ENCODE data around the gene TMEM213. TPM values are rescaled to one million over a fixed set of nuclear protein-coding genes. Genes with fewer than 3 reads are reported as not detected.

TMEM213 gene
- total and polyA plus RNA-seq, 10 of the 15 experiments (the other 5 are each of a cell fraction or from before 2014, with no cell fraction given) = not detected

- ChIA-PET SMC1A (ENCODE audit: uncharacterized antibody, unreplicated experiment) (interaction anchor here (1.3 kb wide), 1 partner anchor 10 kb away, joined by 6 read pairs; no protein-coding TSS in a partner anchor), RAD21 (ENCODE audit: unreplicated experiment) (no interaction called here), POLR2A (no interaction called here), CTCF (interaction anchor here (2.0 kb wide), 1 partner anchor 10 kb away, joined by 16 read pairs; no protein-coding TSS in a partner anchor)
- Histone ChIP-seq H3K9me3 (replicated peaks; ENCODE audit: control insufficient read depth, insufficient read depth, low read length) (no peaks in the 10 kb centered on the region), H3K4me1 (ENCODE audit: control insufficient read depth, insufficient read depth, low read length) (no peaks in the 10 kb centered on the region), H4K20me1 (ENCODE audit: control insufficient read depth, insufficient read depth) (no peaks in the 10 kb centered on the region), H3K36me3 (ENCODE audit: control insufficient read depth in 2 of 2, insufficient read depth in 2 of 2, low read length in 1 of 2) (no peaks in the 10 kb centered on the region), H3K79me2 (ENCODE audit: control insufficient read depth, insufficient read depth, low read length) (no peaks in the 10 kb centered on the region), H3K27ac (ENCODE audit: control insufficient read depth, insufficient read depth) (no peak overlapping the region), H3K9ac (ENCODE audit: control insufficient read depth, insufficient read depth, low read length) (no peak overlapping the region), H3K27me3 (replicated peaks in 1 of 2; ENCODE audit: control insufficient read depth in 2 of 2, insufficient read depth in 2 of 2, low read length in 1 of 2) (no peaks in the 10 kb centered on the region), H3K4me3 (no peak overlapping the region), H3K4me2 (ENCODE audit: control insufficient read depth, insufficient read depth) (no peak overlapping the region), H2AFZ (ENCODE audit: control insufficient read depth, low read depth, low read length) (no peak overlapping the region)
- ATAC-seq (no peak), DNase-seq (ENCODE audit: low read depth, low spot score) (no peak), FAIRE-seq (no peak)
- TF ChIP-seq RAD51 (IDR thresholded peaks at IDR 0.05) = no peak
- no peak for TF ChIP-seq SRF (IDR thresholded peaks at IDR 0.05; ENCODE audit: low read depth in 2 of 2, low read length in 2 of 2)
- no peak for TF ChIP-seq TBL1XR1 (IDR thresholded peaks at IDR 0.05; ENCODE audit: low read depth, low read length)
- no peak for TF ChIP-seq ZNF622 (IDR thresholded peaks at IDR 0.05)
- TF ChIP-seq RUNX3 (IDR thresholded peaks at IDR 0.05; ENCODE audit: low read length) = no peak
- no peak for TF ChIP-seq POLR2AphosphoS2 (IDR thresholded peaks at IDR 0.05; ENCODE audit: low read depth, low read length)
- TF ChIP-seq EED (IDR thresholded peaks at IDR 0.05; ENCODE audit: low read depth) = no peak
- no peak for TF ChIP-seq SMAD1 (IDR thresholded peaks at IDR 0.05; ENCODE audit: low read depth, partially characterized antibody)
- intact Hi-C loops (cut with micrococcal nuclease; ENCODE audit: unreplicated experiment) = no loop called here
- 74% methylated on average over 4 of the region's 4 CpGs for WGBS (ENCODE audit: insufficient coverage, insufficient replicate concordance, low lambda C conversion rate, missing lambda C conversion rate)
- BruUV-seq (replicated peaks) = no TSS peak
- in situ Hi-C loops (cut with MboI) = no loop called here
Measured at GRCh38 chr7:138876326-138876725, 78.5 kb downstream of the TMEM213 start.

DNA sequence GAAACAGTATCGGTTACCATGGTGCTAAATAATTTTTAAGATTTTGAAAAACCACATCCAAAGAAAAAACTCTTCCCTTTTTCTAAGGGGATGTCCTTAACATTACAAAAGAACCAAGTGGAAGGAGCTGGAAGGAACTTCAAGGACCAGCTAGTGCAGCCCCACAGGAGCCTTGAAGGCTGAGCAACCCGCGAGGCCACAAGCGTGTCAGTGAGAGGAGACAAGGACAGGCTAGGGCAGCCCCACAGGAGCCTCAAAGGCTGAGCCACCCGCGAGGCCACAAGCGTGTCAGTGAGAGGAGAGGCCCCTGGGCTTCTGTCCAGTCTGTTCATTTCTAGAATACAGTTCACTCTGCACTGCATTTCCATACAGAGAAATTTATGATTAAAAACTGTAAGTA is 80.3 kb downstream of the TMEM213 start:
- WGBS (ENCODE audit: insufficient coverage, insufficient replicate concordance, low lambda C conversion rate, missing lambda C conversion rate) = 74% methylated on average over 7 of the region's 7 CpGs
- Histone ChIP-seq H3K79me2 (ENCODE audit: control insufficient read depth, insufficient read depth, low read length) (no peaks in the 10 kb centered on the region), H3K9ac (ENCODE audit: control insufficient read depth, insufficient read depth, low read length) (no peak overlapping the region), H3K9me3 (replicated peaks; ENCODE audit: control insufficient read depth, insufficient read depth, low read length) (no peaks in the 10 kb centered on the region), H3K27ac (ENCODE audit: control insufficient read depth, insufficient read depth) (no peak overlapping the region), H2AFZ (ENCODE audit: control insufficient read depth, low read depth, low read length) (no peak overlapping the region), H4K20me1 (ENCODE audit: control insufficient read depth, insufficient read depth) (no peaks in the 10 kb centered on the region), H3K27me3 (replicated peaks in 1 of 2; ENCODE audit: control insufficient read depth in 2 of 2, insufficient read depth in 2 of 2, low read length in 1 of 2) (no peaks in the 10 kb centered on the region), H3K4me2 (ENCODE audit: control insufficient read depth, insufficient read depth) (no peak overlapping the region), H3K4me1 (ENCODE audit: control insufficient read depth, insufficient read depth, low read length) (no peaks in the 10 kb centered on the region), H3K4me3 (no peak overlapping the region), H3K36me3 (ENCODE audit: control insufficient read depth in 2 of 2, insufficient read depth in 2 of 2, low read length in 1 of 2) (no peaks in the 10 kb centered on the region)
- RAD21 ChIA-PET (ENCODE audit: unreplicated experiment) = interaction anchor here (1.4 kb wide), 1 partner anchor 8 kb away, joined by 5 read pairs; no protein-coding TSS in a partner anchor
- CTCF ChIA-PET = interaction anchor here (2.0 kb wide), 1 partner anchor 8 kb away, joined by 16 read pairs; no protein-coding TSS in a partner anchor
- intact Hi-C loops (cut with micrococcal nuclease; ENCODE audit: unreplicated experiment) = no loop called here
- FAIRE-seq (no peak), DNase-seq (ENCODE audit: low read depth, low spot score) (no peak), ATAC-seq (no peak)
- BruUV-seq (replicated peaks) = no TSS peak
- TF ChIP-seq RBBP5 (conservative IDR thresholded peaks at IDR 0.05) (no peak), RFX5 (IDR thresholded peaks at IDR 0.05; ENCODE audit: low read depth, low read length) (no peak), FOXM1 (IDR thresholded peaks at IDR 0.05; ENCODE audit: low read depth, low read length) (no peak), HDAC6 (IDR thresholded peaks at IDR 0.05; ENCODE audit: unreplicated experiment) (no peak), SIX5 (IDR thresholded peaks at IDR 0.05; ENCODE audit: low read depth, low read length, severe bottlenecking) (no peak), CHD1 (IDR thresholded peaks at IDR 0.05; ENCODE audit: low read depth, low read length) (no peak), PKNOX1 (IDR thresholded peaks at IDR 0.05) (no peak), TBL1XR1 (IDR thresholded peaks at IDR 0.05; ENCODE audit: low read depth, low read length) (no peak), SRF (IDR thresholded peaks at IDR 0.05; ENCODE audit: low read depth in 2 of 2, low read length in 2 of 2) (no peak), SMC3 (IDR thresholded peaks at IDR 0.05; ENCODE audit: borderline replicate concordance, low read length) (no peak)
- TF ChIP-seq, protein P1, sequence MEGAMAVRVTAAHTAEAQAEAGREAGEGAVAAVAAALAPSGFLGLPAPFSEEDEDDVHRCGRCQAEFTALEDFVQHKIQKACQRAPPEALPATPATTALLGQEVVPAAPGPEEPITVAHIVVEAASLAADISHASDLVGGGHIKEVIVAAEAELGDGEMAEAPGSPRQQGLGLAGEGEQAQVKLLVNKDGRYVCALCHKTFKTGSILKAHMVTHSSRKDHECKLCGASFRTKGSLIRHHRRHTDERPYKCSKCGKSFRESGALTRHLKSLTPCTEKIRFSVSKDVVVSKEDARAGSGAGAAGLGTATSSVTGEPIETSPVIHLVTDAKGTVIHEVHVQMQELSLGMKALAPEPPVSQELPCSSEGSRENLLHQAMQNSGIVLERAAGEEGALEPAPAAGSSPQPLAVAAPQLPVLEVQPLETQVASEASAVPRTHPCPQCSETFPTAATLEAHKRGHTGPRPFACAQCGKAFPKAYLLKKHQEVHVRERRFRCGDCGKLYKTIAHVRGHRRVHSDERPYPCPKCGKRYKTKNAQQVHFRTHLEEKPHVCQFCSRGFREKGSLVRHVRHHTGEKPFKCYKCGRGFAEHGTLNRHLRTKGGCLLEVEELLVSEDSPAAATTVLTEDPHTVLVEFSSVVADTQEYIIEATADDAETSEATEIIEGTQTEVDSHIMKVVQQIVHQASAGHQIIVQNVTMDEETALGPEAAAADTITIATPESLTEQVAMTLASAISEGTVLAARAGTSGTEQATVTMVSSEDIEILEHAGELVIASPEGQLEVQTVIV (IDR thresholded peaks at IDR 0.05; ENCODE audit: borderline replicate concordance, partially characterized antibody) = no peak
- SMC1A ChIA-PET (ENCODE audit: uncharacterized antibody, unreplicated experiment) = no interaction called here
- POLR2A ChIA-PET = no interaction called here
- in situ Hi-C loops (cut with MboI) = no loop called here
